Middle frontal gyrus (tissue), 1 donor: Measurements from ENCODE around the gene PUDP.

Source experiments
- DNase-seq: peaks from one replicate; pipeline ENCODE4 v3.0.0-alpha.2; 2015; ENCODE audit warnings: low spot score; ENCODE audit errors: extremely low spot score

PUDP gene

DNA sequence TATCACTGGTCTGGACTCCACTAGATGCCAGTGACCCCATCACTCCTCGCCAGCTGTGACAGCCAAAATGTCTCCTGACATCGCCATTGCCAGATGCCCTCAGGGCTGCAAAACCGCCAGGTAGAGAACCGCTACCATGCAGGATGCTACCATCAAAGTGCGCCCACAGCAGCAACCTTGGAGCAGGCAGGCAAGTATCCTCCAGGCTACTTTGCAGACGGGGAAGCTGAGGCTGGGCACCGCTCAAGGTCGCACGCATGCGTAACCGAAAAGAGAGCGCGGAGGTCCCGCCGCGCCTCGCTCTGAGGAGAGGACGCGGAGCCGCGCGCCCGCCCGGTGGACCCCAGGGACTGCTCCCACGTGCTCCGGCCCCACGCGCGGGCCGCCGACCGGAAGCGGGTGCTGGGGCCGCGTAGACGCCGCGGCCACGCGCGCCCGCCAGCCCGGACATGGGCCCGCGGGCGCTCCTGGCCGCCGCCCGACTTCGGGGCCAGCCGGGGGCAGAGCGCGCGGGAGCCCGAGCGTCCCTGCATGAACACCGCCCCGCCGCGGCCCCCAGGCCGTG, 458 bp downstream of the PUDP start, which contains the start of gene STS:
Gene STS (plus strand): TSS at position 300 of the 565 bp plus-strand sequence. CDS start 105,488 bp downstream, outside the sequence.
- no peak for DNase-seq

DNA sequence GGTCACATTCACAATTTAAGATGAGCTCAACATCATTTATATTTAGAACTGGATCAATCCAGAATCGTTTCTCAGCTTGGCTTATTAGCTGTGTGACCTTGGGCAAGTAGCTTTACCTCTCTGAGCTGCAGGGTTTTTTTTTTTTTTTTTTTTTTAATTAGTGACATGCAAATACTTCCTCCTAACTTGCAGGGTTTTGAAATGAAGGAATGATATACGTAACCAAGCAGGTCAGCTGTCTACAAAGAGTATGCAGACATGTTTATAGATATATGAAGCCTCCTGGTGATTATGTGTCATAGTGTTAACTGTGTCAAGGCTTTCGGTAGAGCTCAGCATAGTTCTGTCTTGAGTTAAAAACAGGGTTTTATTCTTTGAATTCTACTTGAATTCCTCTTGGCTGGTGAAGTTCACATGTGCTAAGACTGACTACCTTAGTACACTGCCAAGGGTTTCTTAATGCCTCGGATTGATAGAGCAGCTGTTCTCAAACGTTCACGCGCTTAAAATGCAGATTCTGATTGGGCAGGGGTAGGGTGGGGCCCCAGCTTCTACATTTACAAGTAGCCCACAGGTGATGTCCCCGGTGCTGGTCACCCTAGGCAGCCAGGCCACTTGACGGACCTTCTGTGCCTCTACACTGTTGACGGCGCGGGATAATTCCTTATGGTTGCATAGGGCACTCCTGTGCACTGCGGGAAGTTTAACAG, 1.1 kb downstream of the PUDP start:
- no peak for DNase-seq

DNA sequence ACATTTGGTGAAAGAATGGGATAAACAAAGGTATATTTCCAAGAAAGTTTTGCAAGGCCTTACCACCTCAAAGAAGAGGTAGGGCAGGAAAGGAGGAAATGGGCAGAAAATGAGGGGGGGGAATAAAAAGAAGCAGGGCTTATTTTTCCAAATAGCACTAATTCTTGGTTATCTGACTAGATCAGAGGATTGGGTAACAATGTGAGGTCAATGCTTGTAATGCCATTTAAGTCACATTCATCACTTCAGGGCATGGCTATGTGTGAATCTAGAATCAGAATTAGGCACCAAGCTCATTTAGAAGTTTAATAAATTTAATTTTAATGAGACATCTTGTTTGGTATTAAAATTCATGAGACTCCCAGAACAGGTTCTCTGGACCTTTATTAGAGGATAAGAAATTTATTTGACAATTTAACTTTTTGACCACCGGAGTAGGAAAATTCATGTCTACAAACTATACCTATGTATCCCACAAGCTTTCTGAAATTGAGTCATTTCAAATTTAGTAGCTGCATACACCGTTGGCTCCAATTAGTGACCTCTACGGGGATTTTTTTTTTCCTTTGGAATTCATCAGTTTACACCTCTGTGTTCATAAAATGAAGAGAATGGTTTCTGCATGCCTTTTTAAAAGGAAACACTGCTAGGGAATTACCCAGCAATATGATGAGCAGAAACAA, 1.8 kb downstream of the PUDP start:
- DNase-seq = no peak

DNA sequence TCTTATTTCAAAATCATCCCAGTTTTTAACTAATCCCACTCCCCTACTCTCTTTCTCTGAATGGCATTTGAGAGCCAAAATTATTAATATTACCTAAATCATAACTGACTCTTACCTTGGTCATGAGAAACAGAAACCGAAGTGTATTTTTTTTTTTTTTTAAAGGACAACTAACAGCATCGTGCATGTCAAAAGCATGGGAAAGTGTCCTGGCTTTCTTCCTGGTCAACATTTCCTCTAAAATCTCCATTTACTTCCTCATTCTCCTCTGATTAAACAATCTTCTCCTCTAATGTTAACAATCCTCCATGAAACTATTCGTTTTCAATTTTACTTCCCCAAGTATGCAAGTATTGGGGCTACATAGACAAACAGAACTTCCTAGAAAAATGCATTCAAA, 2.5 kb downstream of the PUDP start:
- no peak for DNase-seq

DNA sequence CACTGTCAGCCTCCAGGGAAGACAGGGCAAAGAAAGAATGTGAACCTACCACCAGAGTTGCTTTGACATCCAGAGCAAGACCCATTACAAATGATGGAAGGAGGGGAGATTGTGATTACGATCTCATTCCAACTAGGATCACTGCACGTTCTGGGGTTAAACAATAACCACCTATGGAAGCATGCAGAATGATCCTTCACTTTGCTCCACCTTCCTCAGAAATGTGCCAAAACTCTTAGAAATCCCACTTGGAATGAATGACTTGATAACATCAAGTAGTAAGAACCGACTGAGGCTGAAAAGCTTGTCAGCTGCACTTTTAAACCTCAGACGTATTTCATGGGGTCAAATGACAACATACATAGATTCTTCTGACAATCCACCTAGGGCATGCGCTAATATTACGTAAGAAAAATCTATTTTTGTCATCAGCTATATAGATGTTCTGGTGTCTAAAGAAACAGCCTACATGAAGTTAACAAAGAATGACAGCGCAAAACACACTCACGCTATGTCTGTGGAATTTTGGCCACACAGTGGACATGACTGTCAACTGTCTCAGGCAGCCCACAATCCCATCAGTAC, 3.9 kb downstream of the PUDP start:
- no peak for DNase-seq

DNA sequence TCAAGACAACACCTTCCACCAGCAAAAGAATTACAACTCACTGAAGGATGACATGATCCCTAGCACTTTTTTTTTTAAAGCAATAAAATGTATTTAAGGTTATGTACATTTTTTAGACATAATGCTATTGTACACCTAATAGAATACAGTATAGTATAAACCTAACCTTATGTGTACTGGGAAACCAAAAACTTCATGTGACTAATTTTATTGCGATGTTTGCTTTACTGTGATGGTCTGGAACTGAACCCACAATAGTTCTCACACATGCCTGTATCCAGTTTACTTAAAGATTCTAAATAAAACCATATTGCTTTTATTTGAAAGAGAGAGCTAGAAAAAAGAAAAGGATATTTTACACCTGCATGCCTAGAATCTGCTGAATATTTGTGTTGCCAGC, 4.9 kb downstream of the PUDP start:
- DNase-seq = no peak

DNA sequence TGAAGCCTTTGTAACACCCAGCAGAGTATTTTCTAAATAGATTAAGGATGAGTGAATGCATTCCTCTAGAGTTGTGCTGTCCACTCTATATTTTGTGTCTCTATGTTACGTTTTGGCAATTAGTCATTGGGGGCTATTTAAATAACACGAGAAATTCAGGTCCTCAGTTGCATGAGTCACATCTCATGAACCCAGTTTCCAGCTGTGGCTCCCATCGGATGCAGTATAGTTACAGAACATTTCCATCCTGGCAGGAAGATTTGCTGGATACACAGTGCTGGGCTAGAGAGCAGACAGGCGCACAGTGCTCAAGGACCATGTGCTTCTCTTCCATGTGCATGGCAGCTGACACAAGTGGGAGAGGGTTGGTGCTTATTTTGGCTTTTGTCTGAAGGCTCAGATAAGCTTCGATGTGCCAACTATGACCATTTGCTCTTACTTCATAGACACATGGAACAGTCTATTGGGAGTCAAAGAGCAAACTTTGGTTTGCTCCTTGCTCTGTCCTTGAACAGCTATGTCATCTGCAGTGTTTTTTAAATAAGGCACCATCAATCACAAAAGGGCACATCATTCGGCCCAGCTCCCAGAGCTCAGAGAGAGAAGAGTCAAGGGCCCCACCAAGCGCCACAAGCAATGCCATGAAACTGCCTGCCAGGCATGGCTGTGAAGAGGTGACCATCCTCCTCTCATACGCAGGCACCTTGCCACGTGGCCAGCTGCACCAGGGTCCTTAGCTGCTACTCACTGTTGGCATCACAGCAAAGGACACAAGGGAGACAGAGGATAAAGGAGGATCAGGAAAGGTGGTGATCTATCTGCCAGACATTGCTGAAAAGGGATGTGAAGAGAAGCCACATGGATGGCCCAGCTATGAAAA, 8.5 kb downstream of the PUDP start:
- no peak for DNase-seq

DNA sequence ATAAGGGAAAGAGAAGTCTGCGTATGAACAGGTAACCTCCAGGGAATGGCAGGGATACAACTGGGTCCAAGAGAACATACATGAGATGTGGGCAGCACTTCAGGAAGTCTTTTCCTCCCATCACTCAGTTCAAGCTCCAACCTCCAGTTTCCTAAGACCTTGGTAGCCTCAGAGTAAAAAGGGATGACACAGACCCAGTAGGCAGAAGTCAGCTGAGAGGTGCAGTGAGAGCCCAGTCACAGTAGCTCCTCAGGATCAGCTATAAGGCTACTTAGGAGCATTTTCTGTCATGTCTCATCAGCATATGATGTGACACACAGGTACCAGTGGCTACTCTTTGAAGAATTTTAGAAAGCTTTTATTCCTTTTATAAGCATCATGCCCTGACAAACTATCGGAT, 13.0 kb downstream of the PUDP start:
- DNase-seq = no peak

DNA sequence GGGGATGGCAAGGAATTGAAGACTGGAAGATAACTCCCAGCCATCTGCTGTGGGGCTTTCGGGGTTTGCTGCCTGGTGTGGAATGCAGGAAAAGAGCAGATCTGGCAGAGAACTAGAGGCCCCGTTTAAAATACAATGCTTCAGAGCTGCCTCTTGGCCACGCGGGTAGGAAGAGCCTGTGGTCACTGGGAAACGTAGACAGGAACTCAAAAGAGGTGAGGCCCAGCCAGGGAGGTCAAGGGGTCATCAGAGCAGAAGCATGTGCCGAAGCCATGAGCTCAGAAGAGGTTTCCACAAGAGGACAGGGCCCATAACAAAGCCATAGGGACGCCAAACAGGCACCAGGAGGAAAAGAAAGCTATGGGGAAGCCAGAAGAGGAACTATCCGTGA, 14.9 kb downstream of the PUDP start:
- DNase-seq = no peak

DNA sequence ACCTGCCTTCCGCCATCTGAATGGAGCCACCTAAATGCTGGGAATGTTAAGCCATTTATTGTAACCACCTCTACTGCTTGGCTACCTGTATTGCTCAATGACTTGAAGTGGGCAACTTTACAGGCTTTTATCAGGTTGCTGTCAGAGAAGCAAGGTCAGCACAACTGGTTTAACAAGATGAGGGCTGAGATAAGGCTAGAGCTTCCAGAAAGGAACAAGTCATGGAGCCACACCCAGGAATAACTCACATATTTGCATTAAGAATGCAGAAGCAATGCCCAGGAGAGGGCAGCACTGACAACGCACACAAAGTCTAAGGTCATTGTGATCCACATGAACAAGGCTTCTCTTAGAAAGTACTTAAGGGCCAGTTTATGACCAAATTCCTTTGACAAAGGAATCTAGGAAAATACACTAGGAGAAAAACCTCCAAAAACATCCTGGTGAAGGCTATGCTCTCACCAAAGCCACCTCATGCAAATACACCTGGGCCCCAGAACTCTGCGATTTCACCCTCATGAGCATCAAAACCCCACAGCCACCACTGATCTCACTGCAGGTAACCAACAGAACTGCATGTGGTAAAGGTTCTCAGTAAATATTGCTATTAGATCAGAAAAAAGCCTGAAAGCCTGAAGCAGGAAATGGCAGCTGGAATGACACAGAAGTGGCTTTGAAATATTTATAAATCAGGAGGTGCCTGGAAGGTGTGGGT, 15.5 kb downstream of the PUDP start:
- no peak for DNase-seq

DNA sequence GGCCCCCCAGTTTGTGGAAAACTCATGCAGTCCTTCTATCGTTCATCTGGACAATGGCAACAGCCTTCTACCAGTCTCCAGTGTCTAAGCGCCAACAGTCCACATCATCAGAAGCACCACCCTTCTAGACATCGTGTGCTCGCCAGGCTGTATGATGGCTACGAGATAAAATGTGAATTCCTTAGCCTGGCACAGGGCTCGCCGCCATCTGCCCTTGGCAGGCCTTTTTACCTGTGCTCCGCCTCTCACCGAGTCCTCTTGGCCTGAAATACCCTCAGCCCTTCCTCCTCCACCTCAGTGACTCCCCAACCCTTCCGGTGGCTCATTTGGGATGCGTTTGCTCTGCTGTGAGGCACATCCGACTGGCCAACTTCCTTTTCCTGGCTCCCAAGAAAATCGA, 16.3 kb downstream of the PUDP start:
- DNase-seq = no peak

DNA sequence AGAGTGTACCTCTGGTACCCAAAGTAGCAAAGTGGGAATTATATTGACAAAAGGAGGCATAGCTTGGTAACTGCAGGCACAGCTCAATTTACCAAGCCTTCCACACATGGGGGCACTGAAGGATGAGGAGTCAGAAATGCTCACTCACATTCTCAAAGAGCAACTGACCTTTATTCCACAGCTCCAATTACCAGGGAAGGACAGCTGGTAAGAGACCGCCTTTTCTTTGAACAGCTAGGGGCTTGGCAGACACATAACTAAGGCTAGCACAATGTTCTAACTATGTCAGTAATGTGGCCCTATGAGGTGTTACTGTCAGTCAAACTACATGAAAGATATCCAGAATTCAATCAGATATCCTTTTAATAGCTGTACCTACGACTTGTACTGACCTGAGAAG, 20.9 kb downstream of the PUDP start:
- no peak for DNase-seq

DNA sequence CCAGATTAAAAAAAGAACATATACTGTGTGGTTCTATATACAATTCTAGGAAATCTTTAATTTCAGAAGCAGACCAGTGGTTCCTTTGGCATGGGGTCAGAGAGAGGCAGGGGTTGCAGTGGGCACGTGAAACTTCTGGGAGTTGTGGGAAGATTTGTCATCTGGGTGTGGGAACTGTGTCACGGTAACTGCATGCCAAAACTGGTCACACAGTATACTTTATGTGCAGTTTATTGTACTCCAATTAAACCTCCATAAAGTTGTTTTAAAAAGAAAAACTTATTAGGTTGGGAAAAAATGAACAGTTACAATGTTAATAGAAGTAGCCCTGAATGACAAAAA, 27.1 kb downstream of the PUDP start:
- no peak for DNase-seq

DNA sequence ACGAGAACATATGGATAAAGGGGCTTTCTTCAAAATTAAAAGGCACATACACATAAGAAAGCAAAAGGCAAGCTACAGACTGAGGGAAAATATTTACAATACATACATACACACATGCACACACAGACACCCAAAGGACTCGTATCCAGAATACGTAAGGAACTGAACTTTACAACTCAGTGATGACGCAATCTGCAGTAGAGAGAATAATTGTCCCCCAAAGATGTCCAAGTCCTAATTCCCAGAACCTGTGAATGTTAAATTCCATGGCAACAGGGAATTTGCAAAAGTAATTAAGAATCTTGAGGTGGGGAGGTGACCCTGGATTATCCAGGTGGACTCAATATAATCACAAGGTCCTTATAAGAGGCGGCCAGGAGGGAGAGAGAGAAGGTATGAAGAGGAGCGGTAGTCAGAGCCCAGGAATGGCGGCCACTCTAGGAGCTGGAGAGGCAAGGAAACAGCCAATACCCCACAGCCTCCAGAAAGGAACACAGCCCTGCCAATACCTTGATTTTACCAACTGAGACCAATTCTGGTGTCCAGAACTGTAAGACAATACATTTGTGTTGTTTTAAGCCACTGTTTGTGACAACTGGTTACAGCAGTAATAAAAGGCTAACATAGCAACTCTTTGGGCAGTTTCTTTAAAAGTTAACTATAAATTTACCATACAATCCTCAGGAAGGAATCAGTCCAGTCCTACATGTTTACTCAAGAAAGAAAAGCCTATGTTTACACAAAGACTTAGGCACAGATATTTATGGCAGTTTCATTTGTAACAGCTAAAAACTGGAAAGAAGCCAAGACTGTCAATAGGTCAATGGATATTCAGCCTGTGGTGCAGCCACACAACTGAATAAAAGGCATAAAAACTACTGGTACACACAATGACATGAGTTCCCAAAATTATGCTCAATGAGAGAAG, 27.7 kb downstream of the PUDP start:
- DNase-seq = no peak

DNA sequence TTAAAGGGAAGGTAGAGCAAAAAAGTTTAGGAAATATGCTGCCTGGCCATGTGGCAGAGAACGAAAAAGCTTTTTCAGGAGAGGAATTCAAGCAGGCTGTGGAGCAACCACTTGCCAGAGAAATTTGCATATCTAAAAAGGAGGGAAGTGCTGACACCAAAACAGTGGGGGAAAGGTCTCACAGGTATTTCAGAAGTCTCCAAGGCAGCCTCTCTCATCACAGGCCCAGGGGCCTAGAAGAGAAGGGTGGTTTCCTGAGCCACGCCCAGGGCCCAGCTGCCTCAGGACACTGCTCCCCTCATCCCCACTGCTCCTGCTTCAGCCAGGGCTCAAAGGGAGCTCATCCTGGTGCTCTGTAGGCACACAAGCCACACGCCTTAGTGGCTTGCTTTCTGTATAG, 30.4 kb downstream of the PUDP start:
- DNase-seq = no peak

DNA sequence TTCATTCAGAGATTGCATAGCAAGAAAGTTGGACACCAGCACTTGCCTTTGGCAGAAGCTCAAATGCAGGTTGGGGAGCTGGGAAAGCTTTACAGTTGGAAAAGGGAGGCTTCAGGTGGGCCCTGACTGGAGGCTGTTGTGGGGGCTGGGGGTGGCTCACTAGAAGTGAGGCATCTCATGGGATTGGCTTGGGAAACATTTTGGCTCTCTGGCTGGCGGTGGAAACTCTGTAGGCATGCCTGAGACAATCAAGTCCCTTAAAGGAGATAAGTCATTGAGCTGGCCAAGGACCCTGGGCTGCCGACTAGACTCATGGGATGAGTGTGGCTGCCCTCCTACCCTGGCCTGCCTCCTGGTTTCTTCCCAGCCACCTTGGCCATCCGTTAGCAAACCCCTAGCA, 31.9 kb downstream of the PUDP start:
- DNase-seq = no peak

DNA sequence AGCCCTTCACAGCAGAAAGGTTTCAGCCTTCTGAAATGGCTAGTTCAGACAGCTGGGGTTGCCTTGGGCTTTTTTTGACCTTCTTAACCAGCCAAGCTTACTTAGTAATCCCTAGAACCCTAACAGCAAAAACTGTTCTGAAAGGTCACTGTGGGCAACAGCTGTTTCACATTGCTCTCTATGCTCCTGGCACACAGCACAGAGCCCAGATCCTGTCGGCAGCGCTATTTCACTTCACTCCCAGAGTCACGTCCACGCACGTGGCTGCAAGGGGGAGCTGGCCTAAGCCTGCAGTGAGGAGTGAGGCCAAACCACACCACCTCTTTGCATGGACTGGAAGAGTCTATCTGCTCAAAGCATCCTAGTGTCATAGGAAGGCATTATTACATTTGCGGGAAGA, 32.4 kb downstream of the PUDP start:
- no peak for DNase-seq

DNA sequence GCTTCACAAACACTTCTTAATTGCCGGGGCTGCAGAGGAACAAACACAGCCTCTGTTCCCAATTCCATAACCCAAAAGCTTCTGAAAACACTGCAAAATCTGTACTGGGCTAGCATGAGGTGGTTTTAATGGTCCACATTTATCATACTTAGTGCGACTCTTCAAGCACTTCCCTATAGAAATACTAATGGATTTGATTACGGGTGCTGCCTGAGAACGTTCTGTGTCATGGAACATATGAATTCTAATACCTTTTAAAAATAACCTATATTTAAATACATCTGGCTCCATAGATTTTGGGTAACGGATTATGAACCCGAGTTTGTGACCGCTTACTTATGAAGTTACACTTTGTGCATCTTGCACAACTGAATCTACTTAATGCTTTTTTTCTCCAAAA, 35.9 kb downstream of the PUDP start:
- DNase-seq = no peak

DNA sequence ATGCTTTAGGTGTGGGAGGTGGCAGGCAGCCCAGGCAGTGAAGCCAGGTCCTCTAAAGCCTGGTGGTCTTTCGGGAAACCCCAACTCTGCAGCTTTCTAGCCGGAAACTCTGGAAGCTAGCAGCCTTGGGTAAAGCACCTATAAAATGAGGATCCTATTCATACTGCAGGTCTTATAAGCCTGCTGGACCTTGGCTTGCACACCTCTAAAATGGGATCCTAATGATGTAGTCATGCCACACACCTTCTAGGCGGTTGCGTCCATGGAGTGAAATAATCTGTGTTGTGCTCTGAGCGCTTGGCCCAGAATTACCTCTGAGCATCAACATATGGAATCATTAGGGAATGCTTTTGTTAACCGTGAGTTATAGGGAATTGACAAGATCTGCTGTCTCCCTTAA, 36.4 kb downstream of the PUDP start:
- no peak for DNase-seq

DNA sequence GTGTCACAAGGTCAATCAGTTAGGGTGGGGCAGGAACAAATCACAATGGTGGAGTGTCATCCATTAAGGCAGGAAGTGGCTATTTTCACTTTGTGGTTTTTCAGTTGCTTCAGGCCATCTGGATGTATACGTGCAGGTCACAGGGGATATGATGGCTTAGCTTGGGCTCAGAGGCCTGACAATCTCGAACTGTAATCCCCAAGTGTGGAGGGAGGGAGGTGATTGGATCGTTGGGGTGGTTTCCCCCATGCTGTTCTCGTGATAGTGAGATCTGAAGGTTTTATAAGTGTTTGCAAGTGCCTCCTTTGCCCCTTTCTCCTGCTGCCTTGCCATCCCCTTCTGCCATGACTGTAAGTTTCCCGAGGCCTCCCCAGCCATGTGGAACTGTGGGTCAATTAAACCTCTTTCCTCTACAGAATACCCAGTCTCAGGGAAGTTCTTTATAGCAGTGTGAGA, 37.1 kb downstream of the PUDP start:
- no peak for DNase-seq
